Stimulated activated CD8-positive, alpha-beta memory T cell treated with anti-CD3 and anti-CD28 coated beads, Interleukin-12 subunit alpha, Interleukin-12 subunit beta, amount 100 ng/mL, for 24 hours (primary cell): Measurements from ENCODE around the gene MLLT10.

Experiments used
- DNase-seq: peaks from one replicate; pipeline ENCODE4 v3.0.0-alpha.2; 2020; ENCODE audit errors: extremely low read depth

MLLT10 gene

DNA sequence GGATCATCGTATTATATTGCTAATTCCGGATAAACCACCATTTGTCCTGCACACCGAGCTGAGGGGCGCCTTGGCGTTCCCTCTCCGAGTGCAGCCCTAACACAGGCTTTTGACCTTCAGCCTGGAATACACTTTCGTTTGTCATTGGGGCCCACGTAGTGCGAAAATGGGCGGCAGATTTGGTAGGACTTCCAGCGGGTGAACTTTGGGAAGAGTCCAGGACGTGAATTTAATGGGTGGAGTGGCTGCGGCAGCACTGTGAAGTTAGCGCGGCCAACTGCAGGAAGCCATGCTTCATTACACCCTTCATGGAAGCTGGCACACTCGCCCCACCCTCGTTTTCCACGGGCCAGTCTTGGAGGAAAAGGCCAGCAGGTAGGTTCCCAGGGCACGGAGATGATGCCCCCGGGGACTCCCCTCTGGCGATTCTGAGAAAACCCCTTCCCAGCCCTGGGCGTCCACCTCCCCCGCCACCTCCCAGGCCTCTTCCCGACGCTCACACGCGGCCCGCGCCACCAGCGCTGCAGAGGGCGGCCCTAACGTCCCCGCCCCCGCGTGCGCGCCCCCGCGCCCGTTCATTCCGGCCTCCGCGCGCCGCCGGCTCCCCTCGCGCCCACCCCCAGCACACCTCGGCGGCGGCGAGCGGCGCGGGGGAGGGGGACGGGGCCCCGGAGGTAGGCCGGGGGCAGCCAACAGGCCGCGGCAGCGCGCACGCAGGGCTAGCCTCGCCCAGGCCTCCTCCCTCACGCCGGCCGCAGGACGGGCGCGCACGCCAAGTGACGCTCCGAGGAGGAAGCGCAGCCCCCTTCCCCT is at the start of gene MLLT10:
MLLT10 (plus strand) TSS at position 766 of the 813 bp plus-strand sequence. CDS start 413 bp downstream, outside the sequence.
- peak; percentile 84 for DNase-seq

DNA sequence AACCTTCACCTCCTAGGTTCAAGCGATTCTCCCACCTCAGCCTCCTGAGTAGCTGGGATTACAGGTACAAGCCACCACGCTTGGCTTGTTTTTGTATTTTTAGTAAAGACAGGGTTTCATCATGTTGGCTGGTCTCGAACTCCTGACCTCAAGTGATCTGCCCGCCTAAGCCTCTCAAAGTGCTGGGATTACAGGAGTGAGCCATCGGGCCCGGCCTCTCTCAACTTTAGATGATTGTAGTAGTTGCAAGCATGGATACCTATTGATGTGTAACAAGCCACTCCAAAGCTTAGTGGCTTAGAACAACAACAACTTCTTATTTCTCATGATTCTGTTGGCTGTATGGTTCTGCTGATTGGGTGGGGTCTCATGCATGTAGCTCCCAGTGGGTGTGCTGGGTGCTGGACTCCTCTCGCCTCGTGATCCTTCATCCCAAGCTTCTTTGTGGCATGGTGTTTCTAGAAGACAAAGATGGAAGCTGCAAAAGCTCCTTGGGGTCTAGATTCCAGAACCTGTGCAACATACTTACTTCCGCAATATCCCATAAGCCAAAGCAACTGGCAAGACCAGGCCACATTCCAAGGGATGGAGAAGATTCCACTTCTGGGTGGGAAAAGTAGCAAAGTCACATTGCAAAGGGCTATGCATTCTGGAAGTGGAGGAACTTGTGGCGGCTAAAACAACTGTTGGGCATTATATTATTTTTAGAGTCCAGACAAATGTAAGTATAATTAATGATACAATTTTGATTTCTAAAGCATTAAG is 46.4 kb upstream of the MLLT10 start:
- DNase-seq, result no peak

DNA sequence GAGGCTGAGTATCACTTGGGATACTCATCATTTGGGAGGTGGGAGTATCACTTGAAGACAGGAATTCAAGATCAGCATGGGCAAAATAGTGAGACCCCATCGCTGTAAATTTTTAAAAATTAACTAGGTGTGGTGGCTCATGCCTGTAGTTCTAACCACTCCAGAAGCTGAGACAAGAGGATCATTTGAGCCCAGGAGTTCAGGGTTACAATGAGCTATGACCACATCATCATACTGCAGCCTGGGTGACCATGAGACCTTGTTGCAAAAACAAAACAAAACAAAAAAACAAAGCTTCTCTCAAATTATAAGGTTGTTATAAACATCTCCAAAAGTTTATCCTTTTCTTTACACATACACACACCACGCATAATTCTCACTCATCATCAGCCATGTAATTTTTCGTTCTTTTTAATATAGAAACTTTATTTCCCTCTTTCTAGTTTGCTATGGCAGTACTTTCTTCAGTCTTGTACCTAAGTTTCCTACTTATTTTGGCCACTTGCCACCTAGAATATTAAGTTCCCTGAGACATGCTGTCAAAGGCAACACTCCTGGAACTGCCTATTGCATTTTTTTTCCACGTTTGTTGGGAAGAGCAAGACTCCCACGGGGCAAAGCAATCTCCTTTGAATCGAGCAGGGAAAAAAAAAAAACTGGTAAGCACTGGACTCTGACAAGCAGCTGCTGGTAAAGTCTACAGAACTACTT is 45.6 kb upstream of the MLLT10 start:
- no peak for DNase-seq

- no peak for DNase-seq
Observed at GRCh38 chr10:21488957-21489446, 45.0 kb upstream of the MLLT10 start.

DNA sequence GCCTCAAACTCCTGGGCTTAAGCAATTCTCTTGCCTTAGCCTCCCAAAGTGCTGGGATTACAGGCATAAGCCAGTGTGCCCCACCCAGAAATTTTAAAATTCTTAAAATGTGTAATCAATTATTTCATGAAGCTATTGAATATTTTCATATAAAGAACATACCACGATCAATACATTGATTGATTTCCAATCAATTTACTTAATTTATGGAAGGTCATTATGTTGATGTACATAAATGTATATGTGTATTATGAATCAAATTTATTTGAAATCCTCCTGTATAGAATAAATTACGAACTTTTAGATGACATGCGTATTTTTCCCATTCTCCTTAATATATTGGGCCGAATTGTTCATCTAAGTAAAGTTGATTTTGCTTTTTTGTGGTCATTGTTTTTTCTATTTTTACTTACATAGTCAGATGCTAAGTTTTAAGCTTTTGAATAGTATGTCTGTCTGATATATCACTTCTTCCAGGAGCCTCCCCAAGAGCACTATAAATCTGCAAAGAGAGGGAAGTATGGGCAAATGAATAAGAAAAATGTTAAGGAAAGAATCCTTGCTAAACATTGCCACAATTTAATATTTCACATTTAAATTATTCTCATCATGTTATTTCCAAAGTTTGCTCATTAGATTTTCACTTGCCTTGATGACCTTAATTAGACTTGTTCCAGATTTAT is 43.9 kb upstream of the MLLT10 start:
- DNase-seq, result no peak

- DNase-seq, result no peak
Observed at GRCh38 chr10:21490711-21491105, 43.3 kb upstream of the MLLT10 start.

GRCh38 chr10:21492421-21492820 is 41.6 kb upstream of the MLLT10 start:
- DNase-seq, result no peak

- no peak for DNase-seq
Observed at GRCh38 chr10:21493784-21494183, 40.2 kb upstream of the MLLT10 start.

DNA sequence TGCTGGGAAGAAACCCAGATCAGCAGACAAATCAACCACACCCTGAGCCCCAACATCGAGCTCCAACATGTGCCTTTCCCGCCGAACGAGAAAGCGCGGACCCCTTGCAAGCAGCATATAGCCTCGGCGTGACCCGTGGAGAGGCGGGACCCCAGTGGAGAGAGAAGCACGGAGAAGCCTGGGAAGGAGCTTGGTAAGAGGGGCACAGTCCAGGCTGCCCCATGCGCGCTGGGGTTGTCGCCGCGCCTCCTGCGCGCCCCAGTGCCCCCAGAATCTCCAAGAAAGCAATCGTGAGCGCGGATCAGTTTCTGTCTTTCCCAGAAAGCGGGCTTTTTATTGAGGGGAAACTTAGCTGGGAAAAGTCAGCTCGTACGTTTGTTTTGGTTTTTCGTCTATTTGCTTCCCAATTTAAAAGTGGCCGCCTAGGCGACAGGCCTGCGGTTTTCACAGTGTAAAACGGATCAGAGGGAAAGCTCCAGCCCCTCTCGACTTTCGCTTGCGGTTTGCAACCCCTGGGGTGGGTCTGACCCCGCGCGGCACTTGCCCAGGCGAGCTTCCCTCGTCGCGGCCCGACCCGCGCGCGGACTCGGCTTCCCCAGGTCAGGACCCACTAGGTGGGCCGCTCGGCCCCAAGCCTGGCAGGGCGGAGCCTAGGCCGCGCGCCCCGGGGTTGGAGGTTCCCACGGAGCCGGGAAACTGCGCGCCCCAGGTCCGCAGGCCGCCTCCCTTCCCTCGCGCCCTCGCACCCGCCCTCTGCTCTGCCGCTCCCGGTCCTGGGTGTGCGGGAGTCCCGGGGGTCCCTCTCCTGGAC is 39.6 kb upstream of the MLLT10 start:
- no peak for DNase-seq

- no peak for DNase-seq
Observed at GRCh38 chr10:21495002-21495751, 38.9 kb upstream of the MLLT10 start.

GRCh38 chr10:21495752-21496342 is 38.2 kb upstream of the MLLT10 start:
- peak; percentile 63 for DNase-seq

GRCh38 chr10:21496343-21497176 is 37.5 kb upstream of the MLLT10 start:
- DNase-seq, result no peak

- no peak for DNase-seq
Observed at GRCh38 chr10:21497177-21497807, 36.7 kb upstream of the MLLT10 start.

GRCh38 chr10:21498377-21498776 is 35.7 kb upstream of the MLLT10 start:
- no peak for DNase-seq

GRCh38 chr10:21498986-21499385 is 35.0 kb upstream of the MLLT10 start:
- DNase-seq, result no peak

DNA sequence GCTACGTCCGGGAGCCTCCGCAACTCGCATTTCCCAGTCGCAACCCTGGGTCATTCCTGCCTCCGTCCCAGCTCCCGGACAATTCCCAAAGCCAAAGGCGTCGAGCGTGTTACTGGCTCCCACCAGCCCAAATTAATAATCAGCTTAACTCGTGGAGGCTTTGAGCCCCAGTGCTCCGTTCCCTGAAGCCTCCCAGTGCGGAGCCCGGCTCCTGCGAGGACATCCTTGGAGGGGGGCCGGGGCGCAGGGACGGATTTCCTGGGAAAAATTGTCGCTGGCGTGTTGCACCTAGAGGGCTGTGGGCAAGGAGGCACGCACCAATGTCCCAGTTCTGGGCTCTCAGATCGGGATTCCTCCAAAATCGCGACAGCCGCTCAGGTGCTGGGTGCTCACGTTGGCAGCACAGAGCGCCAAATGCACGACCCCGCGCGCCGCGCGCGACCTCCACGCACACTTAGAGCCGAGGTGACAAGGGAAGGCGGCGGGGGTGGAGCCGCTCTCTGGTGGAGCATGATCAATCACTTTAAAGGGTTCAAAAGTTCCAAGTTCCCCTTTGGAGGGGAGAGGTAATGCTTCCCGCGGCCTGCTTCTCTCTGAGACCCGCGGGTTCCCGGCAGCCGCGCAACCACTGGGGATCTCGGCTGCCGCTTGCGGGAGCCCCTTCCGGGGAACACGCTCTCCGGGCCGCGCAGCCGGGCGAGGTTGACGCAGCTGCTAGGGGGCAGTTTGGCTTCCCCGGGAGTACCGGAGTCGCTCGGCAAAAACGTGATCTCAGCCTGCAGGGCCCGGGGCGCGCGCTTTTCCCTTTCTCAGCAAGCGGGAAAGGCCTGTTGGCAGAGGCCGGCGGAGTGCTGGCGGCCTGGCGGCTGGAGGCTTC is 34.1 kb upstream of the MLLT10 start:
- no peak for DNase-seq

DNA sequence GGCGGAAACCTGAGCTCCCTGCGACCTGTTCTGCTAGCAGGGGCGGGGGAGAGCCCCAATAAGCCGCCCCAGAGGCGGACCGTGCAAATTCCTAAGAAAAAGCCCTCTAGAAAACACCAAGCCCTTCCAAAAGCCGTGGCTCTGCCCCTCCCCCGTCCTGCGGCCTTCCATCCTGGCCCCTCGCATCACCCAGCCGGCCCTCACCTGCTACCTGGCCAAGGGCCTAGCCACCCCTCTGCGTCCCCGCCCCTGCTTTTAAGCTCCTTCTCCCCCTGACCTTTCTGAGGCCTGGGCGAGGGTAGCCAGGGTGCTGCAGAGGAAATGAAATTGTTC is 33.5 kb upstream of the MLLT10 start:
- DNase-seq, result no peak
